AG08395 (cell line): ENCODE measurements around the gene CTRB1.

ENCODE experiments used
- DNase-seq: peaks from one replicate; pipeline ENCODE4 v3.0.0; 2012; ENCODE audit warnings: mixed read lengths, low spot score

Gene CTRB1

DNA sequence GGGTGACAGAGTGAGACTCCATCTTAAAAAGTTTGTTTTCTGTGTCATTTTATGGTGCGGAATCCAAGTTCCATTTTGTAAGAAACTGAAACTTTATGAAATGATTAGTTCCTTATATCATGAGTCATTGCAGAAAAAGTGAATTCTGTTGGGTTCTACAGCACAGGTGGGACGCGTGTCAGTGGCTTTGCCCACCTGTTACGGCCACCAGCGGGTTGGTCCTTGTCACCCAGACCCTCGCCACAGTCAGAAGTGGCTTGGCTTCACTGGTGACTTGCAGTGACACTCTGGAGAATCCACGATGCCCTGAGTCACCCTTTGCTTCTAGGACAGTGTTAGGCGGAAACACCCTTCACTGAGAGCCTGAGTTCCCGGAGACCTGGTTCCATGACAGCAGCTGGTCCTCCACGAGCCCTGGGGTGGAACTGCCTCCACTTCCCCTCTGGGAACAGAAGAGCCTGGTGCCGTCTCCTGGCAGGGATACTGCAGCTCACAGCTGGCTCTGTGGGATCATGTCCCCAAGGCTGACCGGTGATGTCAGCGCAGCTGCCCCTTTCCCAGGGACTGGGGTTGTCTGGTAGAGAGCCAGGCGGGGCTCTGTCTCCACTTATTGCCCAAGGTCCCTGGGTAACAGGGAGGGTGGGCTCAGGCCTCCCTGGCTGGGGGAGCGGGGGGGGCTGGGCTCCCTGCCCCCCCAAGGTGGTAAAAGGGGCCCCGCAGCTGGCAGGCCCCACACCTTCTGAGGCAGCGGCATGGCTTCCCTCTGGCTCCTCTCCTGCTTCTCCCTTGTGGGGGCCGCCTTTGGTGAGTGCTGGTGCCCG is at the start of gene CTRB1:
TSS of gene CTRB1 (plus strand) at position 733 of the 821 bp plus-strand sequence. CDS start at position 753, 20 bp downstream.
- DNase-seq = no peak

DNA sequence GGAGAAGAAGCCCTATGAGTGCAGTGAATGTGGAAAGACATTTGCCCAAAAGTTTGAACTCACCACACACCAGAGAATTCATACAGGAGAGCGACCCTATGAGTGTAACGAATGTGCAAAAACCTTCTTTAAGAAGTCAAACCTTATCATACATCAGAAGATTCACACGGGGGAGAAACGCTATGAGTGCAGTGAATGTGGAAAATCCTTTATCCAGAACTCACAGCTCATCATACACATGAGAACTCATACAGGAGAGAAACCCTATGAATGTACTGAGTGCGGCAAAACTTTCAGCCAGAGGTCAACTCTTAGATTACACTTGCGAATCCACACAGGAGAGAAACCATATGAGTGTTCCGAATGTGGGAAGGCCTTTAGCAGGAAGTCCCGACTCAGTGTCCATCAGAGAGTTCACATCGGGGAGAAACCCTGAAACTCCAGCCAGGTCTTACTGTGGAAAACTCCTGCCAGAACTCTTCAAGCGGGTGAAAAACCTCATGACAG is 48.8 kb upstream of the CTRB1 start:
- DNase-seq = no peak

DNA sequence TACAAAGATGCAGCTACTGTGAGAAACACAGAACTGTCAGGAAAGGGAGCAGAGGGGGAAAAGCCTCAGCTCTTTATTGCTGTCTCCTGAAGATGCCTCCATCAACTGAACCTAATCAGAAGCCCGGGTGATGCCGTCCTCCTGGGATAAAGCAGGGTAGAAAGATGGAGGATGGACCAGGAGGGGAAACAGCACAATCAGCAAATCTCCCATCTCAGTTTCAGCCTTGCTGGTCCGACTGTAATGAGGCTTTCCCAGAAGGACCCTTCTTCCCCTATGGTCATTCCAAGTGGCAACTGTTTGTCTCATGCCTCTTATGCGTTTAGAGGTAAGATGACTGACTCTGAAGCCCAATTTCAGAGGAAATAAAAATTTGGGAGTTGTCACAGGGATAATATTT is 46.2 kb upstream of the CTRB1 start:
- DNase-seq = no peak

- no peak for DNase-seq
These were observed 43.7 kb upstream of the CTRB1 start for GRCh38 chr16:75175074-75175473.

DNA sequence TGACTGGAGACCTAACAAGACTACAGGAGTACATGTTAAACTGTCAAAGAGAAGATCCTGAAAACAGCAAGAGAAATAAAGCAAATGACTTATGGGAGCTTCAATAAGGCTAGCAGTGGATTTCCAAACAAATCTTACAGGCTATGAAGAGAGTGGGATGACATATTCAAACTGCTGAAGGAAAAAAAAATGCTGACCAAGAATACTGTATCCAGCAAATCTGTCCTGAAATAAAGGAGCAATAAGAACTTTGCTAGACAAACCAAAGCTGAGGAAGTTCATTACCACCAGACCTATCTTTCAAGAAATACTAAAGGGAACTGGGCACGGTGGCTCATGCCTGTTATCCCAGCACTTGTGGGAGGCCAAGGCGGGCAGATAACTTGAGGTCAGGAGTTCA is 41.9 kb upstream of the CTRB1 start:
- no peak for DNase-seq

DNA sequence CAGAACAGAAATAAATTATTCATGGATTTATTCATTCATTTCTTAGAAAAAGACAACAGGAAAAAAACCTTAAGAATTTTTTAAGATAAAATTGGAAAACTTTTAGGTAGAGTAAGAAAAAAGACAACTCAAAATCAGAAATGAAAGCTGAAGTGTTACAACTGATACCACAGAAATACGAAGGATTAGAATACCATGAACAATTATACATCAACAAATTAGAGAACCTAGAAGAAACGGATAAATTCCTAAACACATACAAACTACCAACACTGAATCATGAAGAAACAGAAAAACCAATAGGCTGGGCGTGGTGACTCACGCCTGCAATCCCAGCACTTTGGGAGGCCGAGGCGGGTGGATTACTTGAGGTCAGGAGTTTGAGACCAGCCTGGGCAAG is 39.6 kb upstream of the CTRB1 start:
- no peak for DNase-seq

DNA sequence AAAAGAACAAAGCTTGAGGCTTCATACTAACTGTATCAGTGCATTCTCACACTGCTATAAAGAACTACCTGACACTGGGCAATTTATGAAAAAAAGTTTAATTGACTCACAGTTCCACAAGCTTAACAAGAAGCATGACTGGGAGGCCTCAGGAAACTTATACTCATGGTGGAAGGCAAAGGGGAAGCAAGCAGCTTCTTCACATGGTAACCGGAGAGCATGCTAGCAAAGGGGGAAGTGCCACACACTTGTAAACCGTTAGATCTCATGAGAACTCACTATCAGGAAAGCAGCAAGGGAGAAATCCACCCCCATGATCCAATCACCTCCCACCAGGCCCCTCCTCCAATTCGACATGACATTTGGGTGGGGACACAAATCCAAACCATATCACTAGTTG is 37.2 kb upstream of the CTRB1 start:
- no peak for DNase-seq

DNA sequence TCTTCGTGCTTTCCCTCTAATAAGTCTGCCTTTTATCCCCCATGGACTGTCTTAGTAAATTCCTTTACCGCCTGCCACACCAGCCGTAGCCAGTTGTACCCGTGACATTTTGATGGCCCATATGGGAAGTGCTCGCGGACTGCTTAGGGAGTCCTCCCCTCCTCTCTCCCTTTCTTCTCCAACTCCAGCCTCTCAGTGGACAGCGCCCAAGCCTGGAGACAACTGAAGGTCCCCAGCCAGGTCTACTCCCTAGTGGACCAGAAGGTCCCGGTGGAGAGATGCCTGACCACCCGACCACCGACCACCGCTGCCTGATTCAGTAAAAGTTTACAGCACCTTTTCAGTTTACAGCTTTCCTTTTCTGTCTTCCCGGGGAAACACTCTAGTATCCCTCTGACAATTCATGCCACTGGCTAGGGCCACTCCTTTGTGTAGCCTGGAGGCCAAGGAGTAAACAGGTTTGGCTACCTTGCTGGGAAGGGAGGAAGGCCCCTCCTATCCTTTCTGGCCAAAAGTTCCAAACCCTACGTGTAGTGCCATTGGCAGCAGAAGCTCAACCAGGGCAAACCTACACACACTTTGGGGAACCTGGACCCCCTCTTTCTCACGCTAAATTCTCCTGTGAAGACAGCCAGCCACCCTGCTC is 29.8 kb upstream of the CTRB1 start:
- no peak for DNase-seq

- no peak for DNase-seq
These were observed 29.0 kb upstream of the CTRB1 start for GRCh38 chr16:75189638-75190245.

- DNase-seq = no peak
These were observed 26.1 kb upstream of the CTRB1 start for GRCh38 chr16:75192606-75193264.

- DNase-seq = no peak
These were observed 25.5 kb upstream of the CTRB1 start for GRCh38 chr16:75193265-75193650.

DNA sequence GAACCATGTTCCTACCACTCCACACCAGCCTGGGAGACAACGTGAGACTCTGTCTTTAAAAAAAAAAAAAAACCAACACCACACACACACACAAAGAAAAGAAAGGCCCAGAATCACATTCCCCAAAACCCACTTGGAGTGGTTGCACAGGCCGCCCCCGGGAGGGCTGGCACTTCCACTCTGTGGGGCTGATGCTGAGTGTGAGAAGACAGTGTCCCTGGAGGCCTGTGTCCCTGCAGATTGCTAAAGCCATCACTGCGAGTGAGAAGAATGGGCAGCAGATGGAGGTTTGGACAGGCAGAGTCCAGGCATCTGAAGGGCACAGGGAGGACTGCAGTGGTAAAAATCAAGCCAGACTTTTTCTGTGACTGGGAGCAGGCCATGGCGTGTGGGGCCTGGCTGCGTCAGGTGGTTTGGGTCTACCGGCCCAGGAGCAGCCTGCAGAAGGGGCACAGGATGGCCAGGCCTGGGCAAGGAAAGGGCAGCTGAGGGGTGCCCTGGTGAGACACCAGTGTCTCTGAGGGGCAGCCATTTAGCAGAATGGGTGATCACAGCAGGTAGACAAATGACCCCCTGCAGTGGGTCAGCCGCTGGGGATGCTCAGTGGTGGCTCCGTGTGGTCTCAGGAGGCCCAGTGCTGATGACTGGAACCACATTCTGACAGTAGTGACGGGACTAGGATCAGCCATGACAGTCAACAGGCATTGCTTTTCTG is 24.9 kb upstream of the CTRB1 start:
- no peak for DNase-seq

- DNase-seq = no peak
These were observed 22.7 kb upstream of the CTRB1 start for GRCh38 chr16:75195811-75196790.

DNA sequence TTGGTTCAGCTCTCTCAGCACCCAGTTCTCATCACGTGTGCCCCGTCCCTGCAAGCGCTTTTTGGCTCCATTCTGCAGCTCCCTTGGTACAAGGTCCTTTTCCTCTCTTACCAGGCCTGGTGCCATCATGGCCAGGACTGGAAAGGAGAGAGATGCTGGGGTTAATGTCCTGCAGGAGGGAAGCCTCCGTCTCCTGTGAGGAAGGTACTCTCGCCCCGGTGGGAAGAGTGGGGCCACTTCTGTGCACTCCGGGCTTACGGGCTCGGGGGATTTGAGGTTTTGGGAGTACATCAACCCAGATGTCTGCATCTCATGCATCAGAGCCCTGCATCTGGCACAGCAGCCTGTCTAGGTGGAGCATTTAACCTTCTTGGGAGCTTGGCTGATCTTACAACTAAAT is 22.0 kb upstream of the CTRB1 start:
- DNase-seq = no peak

DNA sequence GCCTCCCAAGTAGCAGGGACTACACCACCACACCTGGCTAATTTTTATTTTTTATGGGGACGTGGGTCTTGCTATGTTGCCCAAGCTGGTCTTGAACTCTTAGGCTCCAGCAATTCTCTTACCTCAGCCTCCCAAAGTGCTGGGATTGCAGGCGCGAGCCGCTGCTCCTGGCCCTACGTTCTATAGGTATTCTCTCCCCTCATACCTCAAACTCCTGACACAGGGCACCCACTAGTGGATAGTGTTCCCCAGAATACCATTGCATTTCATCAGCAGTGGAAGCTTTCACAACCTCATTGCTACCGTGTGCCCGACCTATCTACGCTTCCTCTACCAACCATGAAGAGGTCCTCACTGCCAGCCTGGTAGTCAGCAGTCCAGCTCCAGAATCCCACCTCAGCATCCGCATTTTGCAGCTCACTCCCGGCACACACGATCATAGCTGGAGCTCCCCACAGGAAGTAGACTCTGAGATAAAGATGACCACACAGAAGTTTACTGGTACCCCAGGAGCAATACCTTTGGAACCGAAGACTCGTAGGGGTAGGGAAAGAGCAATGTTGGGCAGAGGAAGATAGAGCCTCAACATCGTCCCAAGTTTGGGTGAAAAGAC is 21.2 kb upstream of the CTRB1 start:
- DNase-seq = no peak

DNA sequence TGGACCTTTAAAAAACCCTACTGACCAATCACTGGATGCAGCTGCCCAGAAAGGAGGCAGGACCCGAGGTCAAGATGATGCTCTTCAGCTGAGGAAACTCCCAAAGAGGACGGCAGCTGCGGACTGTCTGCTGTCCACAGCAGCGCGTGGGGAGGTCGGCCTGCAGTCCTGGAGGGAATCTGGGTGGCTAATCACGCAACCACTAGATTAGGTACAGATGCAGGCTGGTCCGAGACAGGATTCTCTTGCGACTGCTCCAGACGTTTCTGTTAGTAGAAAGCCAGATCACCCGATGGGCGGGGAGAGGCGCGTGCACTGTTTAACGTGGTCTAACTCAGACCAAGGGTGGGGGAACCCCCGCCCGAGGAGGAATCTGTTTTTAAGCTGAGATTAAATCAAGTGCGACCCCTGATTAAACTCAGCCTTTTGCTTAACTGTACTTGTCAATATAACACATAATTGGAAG is 20.6 kb upstream of the CTRB1 start:
- DNase-seq = peak; percentile 71

DNA sequence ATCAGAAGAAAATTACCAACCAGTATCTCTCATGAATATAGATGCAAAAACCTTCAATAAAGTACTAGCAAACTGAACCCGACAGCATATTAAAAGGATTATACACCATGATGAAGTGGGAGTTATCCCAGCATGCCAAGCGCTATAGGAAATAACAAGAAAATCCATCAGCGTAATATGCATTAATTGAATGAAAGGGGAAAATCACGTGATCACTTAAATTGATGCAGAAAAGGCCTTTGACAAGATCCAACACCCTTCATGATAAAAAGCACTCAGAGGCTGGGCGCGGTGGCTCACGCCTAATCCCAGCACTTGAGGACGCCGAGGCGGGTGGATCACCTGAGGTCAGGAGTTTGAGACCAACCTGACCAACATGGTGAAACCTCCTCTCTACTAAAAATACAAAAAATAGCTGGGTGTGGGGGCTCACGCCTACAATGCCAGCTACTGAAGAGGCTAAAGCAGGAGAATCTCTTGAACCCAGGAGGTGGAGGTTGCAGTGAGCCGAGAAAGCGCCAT is 16.7 kb upstream of the CTRB1 start:
- DNase-seq = no peak

GRCh38 chr16:75203096-75203495 is 15.7 kb upstream of the CTRB1 start:
- no peak for DNase-seq

GRCh38 chr16:75203667-75204409 is 14.9 kb upstream of the CTRB1 start:
- DNase-seq = no peak
